T-helper 2 cell treated with Interferon-gamma antibody and Interleukin-4, amounts not matched to agents 5 μg/mL and 100 μg/mL, for 36 hours (primary cell): Measurements from ENCODE around the gene HCK.
"Not testable (repeated sequence)": the region's sequence is repeated elsewhere in the genome, so short reads cannot be mapped to it uniquely, and the experiment has no call there.

Source experiments
- DNase-seq: peaks from one replicate; pipeline ENCODE4 v3.0.0; 2021; ENCODE audit warnings: low spot score
- H3K27ac Mint-ChIP-seq: one replicate; pipeline ENCODE4 v1.8.0; 2021; ENCODE audit warnings: mild to moderate bottlenecking, mixed read lengths
- H3K27me3 Mint-ChIP-seq: one replicate; pipeline ENCODE4 v1.8.0; 2021; ENCODE audit warnings: low read depth, mixed read lengths
- H3K36me3 Mint-ChIP-seq: one replicate; pipeline ENCODE4 v1.8.0; 2021; ENCODE audit warnings: low read depth, mixed read lengths
- H3K4me1 Mint-ChIP-seq: one replicate; pipeline ENCODE4 v1.8.0; 2021; ENCODE audit warnings: low read depth, mixed read lengths
- H3K4me3 Mint-ChIP-seq: one replicate; pipeline ENCODE4 v1.8.0; 2022; ENCODE audit warnings: mild to moderate bottlenecking, moderate library complexity, mixed read lengths
- H3K9me3 Mint-ChIP-seq: one replicate; pipeline ENCODE4 v1.8.0; 2021; ENCODE audit warnings: mixed read lengths

The HCK gene

DNA sequence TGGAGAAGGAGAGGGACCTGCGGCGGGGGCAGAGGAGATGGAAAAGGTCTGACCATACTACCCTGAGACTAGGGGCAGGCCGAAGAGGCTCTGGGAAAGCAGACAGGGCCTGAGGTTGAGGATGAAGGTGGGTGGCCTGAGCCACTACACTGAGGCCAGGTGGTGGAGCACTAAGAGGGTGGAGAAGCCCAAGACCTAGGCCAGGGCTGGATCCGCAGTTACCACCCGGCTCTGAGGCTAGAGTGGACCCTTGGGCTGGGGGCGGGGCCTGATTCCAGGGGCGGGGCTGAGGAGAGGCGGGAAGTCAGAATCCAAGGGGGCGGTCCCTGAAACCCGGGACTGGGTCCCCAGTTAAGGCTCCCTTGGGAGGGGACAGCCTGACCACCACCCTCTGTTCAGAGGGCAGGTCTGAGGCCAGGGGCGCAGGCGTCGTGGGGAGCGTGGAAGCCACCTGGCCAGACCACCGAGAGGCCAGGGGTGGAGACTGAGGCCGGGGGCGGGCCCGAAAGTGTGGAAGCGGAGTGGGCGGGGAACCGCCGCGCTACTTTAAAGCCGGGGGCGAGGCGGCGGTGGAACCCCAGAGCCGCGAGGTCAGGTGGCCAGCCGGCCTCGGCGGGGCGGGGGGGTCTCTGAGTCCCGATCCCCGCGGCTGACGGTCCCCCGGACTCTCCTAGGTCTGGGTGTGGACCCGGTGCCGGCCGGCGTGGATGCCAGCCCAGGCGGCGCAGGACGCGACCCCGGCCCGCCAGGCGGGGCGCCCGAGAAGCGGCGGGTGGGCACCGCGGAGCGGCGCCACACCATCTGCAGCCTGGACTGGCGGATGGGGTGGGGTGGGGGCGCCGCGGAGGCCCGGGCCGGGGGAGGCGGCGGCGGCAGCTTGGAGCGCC, 33.5 kb upstream of the HCK start:
- Mint-ChIP-seq H3K9me3 (no peaks in the 10 kb centered on the region), H3K27me3 (peaks cover 68% of the 10 kb centered on the region), H3K36me3 (peaks cover 2% of the 10 kb centered on the region), H3K4me3 (peak overlapping the region; percentile 79), H3K4me1 (peaks cover 12% of the 10 kb centered on the region), H3K27ac (no peak overlapping the region)
- peak; percentile 48 for DNase-seq

DNA sequence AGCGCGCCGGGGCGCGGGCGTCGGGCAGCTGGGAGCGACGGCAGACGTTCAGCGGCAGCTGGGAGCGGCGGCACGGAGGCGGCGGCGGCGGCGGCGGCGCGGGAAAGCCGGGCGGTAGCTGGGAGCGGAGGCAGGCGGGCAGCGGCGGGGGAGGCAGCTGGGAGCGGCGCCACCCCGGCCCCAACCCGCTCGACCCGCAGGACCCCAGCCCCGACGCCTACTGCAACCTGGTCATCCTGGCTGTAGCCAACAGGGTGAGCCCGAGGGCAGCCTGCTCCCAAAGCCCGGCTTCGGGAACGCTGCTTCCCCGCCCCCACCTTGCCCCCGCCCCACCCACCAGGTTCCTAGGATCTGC, 32.9 kb upstream of the HCK start:
- H3K27me3 Mint-ChIP-seq: peaks cover 69% of the 10 kb centered on the region
- H3K36me3 Mint-ChIP-seq: peaks cover 2% of the 10 kb centered on the region
- no peak overlapping the region for H3K27ac Mint-ChIP-seq
- H3K9me3 Mint-ChIP-seq: no peaks in the 10 kb centered on the region
- H3K4me3 Mint-ChIP-seq: peak overlapping the region; percentile 82
- DNase-seq: no peak
- peaks cover 12% of the 10 kb centered on the region for H3K4me1 Mint-ChIP-seq

DNA sequence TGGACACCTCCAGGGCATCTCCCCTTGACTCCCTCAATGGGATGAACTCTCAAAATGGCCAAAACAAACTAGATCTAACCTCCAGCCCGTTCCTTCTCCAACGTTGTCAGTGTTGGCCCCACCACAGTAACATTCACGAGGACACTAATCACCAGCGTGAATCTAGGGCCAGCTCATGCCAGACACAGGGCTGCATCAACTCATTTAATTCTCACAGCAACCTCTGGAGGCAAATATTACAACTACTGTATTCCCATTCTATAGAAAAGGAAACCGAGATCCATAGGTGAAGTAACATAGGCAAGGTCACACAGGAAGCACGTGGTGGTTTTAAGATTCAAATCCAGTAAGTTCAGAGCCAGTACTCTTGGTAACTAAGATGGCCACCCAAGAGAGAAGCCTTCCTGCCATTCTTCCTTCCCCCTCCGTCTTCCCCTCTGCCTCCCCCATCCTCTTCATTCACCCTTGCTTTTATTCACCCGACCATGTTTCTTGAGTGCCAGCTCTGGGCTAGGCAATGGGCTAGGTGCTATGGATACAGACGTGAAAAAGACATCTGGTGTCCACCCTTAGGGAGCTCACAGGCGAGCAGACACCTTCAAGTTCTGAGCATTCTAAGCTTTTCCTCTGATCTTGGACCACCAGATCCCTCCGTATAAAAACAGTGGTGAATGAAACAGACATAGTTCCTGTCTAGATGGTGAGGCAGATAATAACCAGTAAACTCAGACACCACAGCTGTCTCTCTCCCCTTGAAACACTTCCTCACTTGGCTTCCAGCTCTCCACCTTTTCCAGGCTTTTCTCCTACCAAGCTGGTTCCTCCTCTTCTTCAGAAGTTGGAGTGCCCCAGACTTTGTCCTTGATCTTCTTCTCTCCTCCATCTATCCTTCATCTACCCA, 32.2 kb upstream of the HCK start:
- H3K4me3 Mint-ChIP-seq: peak overlapping the region; percentile 82
- no peak for DNase-seq
- peaks cover 12% of the 10 kb centered on the region for H3K4me1 Mint-ChIP-seq
- peaks cover 65% of the 10 kb centered on the region for H3K27me3 Mint-ChIP-seq
- peak overlapping the region; percentile 23 for H3K27ac Mint-ChIP-seq
- H3K9me3 Mint-ChIP-seq: no peaks in the 10 kb centered on the region
- H3K36me3 Mint-ChIP-seq: peaks cover 2% of the 10 kb centered on the region

DNA sequence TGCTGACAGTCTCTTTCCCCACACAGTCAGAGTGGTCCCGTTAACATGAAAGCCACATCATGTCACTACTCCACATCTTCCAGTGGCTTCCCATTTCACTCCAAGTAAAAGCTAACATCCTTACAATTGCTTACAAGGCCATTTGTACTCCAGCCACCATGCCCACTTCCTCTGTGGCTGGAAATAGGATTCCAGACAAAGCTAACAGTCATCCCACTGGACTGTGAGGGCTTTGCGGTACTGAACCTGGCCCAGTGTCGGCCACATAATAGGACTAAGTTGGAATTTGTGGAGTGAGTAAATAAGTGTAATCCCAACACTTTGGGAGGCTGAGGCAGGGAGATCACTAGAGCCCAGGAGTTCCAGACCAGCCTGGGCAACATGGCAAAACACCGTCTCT, 31.0 kb upstream of the HCK start:
- H3K27ac Mint-ChIP-seq: no peak overlapping the region
- no peaks in the 10 kb centered on the region for H3K9me3 Mint-ChIP-seq
- H3K4me1 Mint-ChIP-seq: peaks cover 12% of the 10 kb centered on the region
- H3K4me3 Mint-ChIP-seq: no peak overlapping the region
- H3K36me3 Mint-ChIP-seq: peaks cover 2% of the 10 kb centered on the region
- peaks cover 60% of the 10 kb centered on the region for H3K27me3 Mint-ChIP-seq
- DNase-seq: no peak

DNA sequence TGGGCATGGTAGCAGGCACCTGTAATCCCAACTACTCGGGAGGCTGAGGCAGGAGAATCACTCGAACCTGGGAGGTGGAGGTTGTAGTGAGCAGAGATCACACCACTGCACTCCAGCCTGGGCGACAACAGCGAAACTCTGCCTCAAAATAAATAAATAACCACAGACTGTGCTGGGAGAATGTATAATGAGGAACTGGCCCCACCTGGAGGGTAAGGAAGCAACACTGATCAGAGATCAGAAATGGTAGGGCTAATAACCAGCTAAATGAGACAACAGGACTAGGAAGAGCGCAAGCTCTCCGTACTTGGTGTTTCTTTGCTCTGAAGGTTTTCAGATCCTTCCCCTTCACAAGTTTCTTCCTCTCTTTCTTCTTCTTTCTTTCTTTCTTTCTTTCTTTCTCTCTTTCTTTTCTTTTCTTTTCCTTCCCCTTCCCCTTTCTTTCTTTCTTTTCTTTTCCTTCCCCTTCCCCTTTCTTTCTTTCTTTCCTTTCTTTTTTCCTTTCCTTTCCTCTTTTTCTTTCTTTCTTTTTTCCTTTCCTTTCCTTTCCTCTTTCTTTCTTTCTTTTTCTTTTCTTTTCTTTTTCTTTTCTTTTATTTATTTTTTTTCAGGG, 27.3 kb upstream of the HCK start:
- no peak overlapping the region for H3K4me3 Mint-ChIP-seq
- H3K27ac Mint-ChIP-seq: no peak overlapping the region
- H3K4me1 Mint-ChIP-seq: peaks cover 7% of the 10 kb centered on the region
- no peaks in the 10 kb centered on the region for H3K36me3 Mint-ChIP-seq
- H3K27me3 Mint-ChIP-seq: peaks cover 46% of the 10 kb centered on the region
- no peaks in the 10 kb centered on the region for H3K9me3 Mint-ChIP-seq
- no peak for DNase-seq

DNA sequence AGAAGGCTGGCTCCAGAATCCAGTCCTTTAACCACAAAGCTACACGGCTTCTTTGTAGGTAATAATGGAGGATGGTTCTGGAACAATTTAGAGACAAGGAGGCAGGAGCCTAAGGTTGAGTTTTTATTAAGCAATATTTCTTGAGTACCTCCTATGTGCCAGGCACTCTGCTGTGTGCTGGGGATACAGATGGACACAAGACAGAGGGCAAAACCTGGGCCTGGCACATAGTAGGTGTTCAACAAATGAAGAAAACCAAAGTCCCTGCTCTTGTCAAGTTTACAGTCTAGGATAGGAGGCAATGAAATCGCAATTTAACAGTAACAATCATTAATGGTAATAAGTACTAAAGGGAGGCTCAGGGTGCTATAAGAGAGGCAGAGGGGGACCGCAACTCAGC, 24.4 kb upstream of the HCK start:
- peaks cover 33% of the 10 kb centered on the region for H3K27me3 Mint-ChIP-seq
- H3K9me3 Mint-ChIP-seq: no peaks in the 10 kb centered on the region
- no peak overlapping the region for H3K4me3 Mint-ChIP-seq
- no peak overlapping the region for H3K27ac Mint-ChIP-seq
- no peaks in the 10 kb centered on the region for H3K4me1 Mint-ChIP-seq
- H3K36me3 Mint-ChIP-seq: no peaks in the 10 kb centered on the region
- no peak for DNase-seq

DNA sequence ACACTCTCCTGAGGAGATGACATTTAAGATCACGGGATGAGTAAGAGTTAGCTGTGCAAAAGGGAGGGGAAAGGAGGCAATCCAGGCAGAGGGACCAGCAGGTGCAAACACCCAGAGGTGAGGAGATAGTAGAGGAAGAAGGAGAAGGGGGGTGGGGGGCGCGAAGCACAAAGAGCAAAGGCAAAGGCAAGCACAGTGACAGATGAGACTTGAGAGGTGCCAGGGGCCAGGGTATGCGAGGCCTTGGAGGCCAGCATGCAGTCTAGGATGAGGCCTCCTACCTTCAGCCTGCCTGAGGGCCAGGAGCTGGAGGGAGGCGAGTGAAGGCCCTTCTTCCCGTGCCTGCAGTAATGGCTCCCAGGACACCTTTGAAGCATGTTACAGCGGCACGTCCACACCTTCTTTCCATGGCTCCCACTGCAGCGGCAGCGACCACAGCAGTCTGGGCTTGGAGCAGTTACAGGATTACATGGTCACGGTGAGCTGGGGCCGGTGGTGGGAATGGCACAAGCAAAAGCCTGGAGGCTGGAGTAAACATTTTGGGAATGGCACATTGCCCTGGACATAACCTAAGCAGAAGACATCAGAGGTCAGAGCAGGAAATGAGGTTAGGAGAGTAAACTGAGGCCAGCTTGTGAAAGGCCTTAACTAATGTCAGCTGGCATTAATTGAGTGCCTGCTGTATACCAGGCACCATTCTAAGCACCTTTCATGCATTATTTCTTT, 23.2 kb upstream of the HCK start:
- Mint-ChIP-seq H3K9me3 (no peaks in the 10 kb centered on the region), H3K4me1 (no peaks in the 10 kb centered on the region), H3K36me3 (no peaks in the 10 kb centered on the region), H3K27ac (no peak overlapping the region), H3K4me3 (no peak overlapping the region), H3K27me3 (peaks cover 35% of the 10 kb centered on the region)
- no peak for DNase-seq

DNA sequence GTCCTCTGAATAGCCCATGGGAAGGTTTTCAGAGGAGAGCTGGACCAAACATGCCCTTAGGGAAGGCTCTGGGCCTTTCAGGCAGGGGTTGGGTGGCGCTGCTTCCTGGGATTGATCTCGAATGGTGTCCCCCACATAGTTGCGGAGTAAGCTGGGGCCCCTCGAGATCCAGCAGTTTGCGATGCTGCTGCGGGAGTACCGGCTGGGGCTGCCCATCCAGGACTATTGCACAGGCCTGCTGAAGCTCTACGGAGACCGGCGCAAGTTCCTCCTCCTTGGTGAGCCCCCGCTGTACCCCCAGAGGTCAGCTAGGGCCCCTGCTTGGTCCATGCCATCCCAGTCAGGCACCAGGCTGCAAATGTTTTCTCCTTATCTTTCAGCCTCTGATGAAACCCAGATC, 22.5 kb upstream of the HCK start:
- Mint-ChIP-seq H3K27me3 (peaks cover 35% of the 10 kb centered on the region), H3K4me1 (no peaks in the 10 kb centered on the region), H3K4me3 (no peak overlapping the region), H3K27ac (no peak overlapping the region), H3K36me3 (no peaks in the 10 kb centered on the region), H3K9me3 (no peaks in the 10 kb centered on the region)
- no peak for DNase-seq

DNA sequence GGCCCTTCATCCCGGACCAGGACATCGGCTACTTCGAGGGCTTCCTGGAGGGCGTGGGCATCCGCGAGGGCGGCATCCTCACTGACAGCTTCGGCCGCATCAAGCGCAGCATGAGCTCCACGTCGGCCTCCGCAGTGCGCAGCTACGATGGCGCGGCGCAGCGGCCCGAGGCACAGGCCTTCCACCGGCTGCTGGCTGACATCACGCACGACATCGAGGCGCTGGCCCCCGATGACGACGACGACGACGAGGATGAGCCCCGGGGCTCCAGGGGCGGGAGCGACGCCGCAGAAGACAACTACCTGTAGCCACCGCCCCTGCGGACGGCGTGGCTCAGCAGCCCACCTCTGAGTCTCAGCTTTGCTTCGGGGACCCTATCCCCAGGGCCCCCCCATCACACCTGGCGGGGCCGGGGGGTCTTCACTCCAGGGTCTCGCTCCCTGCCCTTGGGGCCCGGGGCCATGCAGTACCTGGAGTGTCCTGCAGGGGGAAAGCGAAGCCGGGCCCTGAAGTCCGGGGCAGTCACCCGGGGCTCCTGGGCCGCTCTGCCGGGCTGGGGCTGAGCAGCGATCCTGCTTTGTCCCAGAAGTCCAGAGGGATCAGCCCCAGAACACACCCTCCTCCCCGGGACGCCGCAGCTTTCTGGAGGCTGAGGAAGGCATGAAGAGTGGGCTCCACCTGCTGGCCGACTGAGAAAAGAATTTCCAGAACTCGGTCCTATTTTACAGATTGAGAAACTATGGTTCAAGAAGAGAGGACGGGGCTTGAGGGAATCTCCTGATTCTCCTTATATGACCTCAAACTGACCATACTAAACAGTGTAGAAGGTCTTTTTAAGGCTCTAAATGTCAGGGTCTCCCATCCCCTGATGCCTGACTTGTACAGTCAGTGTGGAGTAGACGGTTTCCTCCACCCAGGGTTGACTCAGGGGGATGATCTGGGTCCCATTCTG, 20.8 kb upstream of the HCK start:
- H3K27me3 Mint-ChIP-seq: peaks cover 39% of the 10 kb centered on the region

DNA sequence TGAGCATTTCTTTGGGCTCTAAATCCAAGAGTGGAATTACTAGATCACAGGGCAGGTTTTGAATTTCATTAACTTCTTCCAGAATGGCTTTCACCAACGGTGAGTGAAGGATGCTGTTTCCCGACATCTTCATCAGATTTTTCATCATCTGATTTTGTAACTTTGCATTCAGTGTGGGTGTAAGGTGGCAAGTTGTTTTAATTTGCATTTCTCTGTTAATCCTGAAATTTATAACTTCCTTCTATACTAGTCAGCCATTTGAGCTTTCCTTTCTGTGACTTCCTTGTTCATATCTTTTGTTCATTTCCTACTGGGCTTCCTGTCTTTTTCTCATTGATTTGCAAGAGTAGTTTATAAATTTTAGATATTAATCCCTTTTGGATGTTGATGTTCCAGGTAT, 18.7 kb upstream of the HCK start:
- no peak overlapping the region for H3K27ac Mint-ChIP-seq
- no peak overlapping the region for H3K4me3 Mint-ChIP-seq
- no peaks in the 10 kb centered on the region for H3K4me1 Mint-ChIP-seq
- H3K9me3 Mint-ChIP-seq: no peaks in the 10 kb centered on the region
- no peak for DNase-seq
- no peaks in the 10 kb centered on the region for H3K36me3 Mint-ChIP-seq
- peaks cover 40% of the 10 kb centered on the region for H3K27me3 Mint-ChIP-seq

More for the DNA sequence above, 20.8 kb upstream of the HCK start:
- no peak overlapping the region for H3K27ac Mint-ChIP-seq
- no peaks in the 10 kb centered on the region for H3K9me3 Mint-ChIP-seq
- peak; percentile 20 for DNase-seq
- no peak overlapping the region for H3K4me3 Mint-ChIP-seq
- no peaks in the 10 kb centered on the region for H3K36me3 Mint-ChIP-seq
- H3K4me1 Mint-ChIP-seq: no peaks in the 10 kb centered on the region

DNA sequence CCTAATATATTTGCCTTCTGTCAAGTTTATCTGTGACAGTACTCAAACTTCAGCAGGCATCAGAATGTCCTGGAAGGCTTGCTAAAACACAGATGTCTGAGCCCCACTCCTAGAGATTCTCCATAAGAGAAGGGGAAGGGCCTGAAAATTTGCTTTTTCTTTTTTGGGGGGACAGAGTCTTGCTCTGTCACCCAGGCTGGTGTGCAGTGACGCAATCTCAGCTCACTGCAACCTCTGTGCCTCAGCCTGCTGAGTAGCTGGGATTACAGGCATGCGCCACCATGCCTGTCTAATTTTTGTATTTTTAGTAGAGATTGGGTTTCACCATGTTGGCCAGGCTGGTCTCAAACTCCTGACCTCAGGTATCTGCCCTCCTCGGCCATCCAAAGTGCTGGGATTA, 18.3 kb upstream of the HCK start:
- not testable (repeated sequence) for H3K9me3 Mint-ChIP-seq, H3K36me3 Mint-ChIP-seq, H3K4me1 Mint-ChIP-seq, H3K27ac Mint-ChIP-seq, H3K4me3 Mint-ChIP-seq, DNase-seq
- peaks cover 36% of the 10 kb centered on the region for H3K27me3 Mint-ChIP-seq

DNA sequence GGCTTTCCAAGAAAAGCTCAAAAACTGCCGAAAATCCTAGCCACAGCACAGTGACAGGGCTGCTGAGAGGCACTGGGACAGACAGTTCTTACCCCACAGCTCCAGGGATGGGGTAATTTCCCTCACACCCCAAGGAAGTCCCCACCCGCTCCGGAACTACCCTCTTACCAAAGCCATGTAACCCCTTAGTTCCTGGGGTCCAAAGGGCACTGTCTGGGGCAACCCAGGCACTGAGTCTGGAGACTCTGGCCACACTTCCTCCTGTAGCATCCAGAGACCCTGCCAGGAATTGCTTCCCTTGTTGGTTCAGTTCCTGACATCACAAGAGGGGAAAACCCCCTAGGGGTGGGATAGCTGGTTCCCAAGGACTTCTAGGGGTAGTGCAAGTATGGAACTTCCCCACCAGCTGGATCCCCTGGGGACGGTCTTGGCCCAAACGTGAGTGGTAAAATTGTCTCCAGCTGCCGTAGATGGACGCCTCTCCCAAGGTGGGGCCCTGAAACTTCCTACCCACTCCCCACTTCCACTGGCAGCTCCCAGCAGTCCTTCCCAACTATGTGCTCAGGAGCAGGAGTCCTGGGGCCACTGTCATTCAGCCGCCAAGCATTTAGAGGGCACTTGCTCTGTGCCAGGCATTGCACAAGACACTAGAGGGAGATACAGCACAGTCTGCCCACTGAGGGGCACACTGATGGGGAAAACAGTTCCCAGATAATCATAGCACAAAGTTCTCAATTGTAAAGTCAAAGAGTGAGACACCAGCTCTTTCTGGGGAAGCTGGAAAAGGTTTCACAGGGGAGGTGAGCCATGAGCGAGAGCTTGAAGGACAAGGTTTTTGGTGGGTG, 17.2 kb upstream of the HCK start:
- H3K36me3 Mint-ChIP-seq: no peaks in the 10 kb centered on the region
- H3K27ac Mint-ChIP-seq: no peak overlapping the region

More for the DNA sequence above, 17.2 kb upstream of the HCK start:
- Mint-ChIP-seq H3K27me3 (peaks cover 35% of the 10 kb centered on the region), H3K9me3 (no peaks in the 10 kb centered on the region), H3K4me3 (no peak overlapping the region), H3K4me1 (no peaks in the 10 kb centered on the region)
- no peak for DNase-seq
